T-cell (primary cell): Measurements from ENCODE around the gene SP140L. TPM values are rescaled to one million over a fixed set of nuclear protein-coding genes. Genes with fewer than 3 reads are reported as not detected.

Experiments
- ATAC-seq, 4 experiments: fragments of 200-7000 bp in 3 of 4; fragments of 150-1000 bp in 1 of 4; cut with Tn5 transposase; replicated peaks in 1 of 4; 1 replicate in 3 of 4; 2 replicates in 1 of 4; pipeline ENCODE4 v1.10.0; 2021; ENCODE audit warnings: moderate library complexity in 3 of 4, mild to moderate bottlenecking in 2 of 4, moderate number of reproducible peaks in 1 of 4
- CTCF ChIA-PET, 2 donors: fragments of 300-600 bp; sonication (Branson Sonifier 250); formaldehyde crosslinking; loops; one replicate each; lab custom pipeline; 2022; ENCODE audit warnings: antibody characterized with exemption in 2 of 2; lab: Charles Lee
- POLR2A ChIA-PET, 2 donors: fragments of 300-600 bp; sonication (Branson Sonifier 250); formaldehyde crosslinking; loops; one replicate each; lab custom pipeline; 2022; ENCODE audit warnings: antibody characterized with exemption in 2 of 2; lab: Charles Lee
- DNase-seq, 35 experiments: peaks; one replicate each; pipeline versions ENCODE4 v3.0.0 to v3.0.0-alpha.2; 2013 to 2023
- H3K27ac ChIP-seq: one replicate; pipeline ENCODE4 v1.5.1; 2013; ENCODE audit warnings: low read length
- H3K27me3 ChIP-seq, 2 experiments: replicated peaks in 1 of 2; 1 replicate in 1 of 2; 2 replicates in 1 of 2; pipeline versions ENCODE4 v1.6.1 to v1.7.0; 2013; ENCODE audit warnings: low read length in 1 of 2, mixed read lengths in 1 of 2; ENCODE audit not compliant: control insufficient read depth in 2 of 2, insufficient read depth in 2 of 2; ENCODE audit errors: extremely low read depth in 1 of 2
- H3K36me3 ChIP-seq, 2 donors: 1 replicate in 1 of 2; 2 replicates in 1 of 2; pipeline versions ENCODE4 v1.6.1 to v1.7.0; 2013; ENCODE audit warnings: low read length in 1 of 2; ENCODE audit not compliant: control insufficient read depth in 2 of 2, insufficient read depth in 1 of 2; ENCODE audit errors: extremely low read depth in 1 of 2
- H3K4me1 ChIP-seq, 2 experiments: 1 replicate in 1 of 2; 2 replicates in 1 of 2; pipeline versions ENCODE4 v1.6.1 to v1.7.0; 2013; ENCODE audit warnings: low read length in 2 of 2, mixed read lengths in 1 of 2; ENCODE audit not compliant: insufficient read depth in 2 of 2, control insufficient read depth in 1 of 2; ENCODE audit errors: extremely low read depth in 1 of 2
- H3K4me3 ChIP-seq, 2 donors: 1 replicate in 1 of 2; 2 replicates in 1 of 2; pipeline versions ENCODE4 v1.5.1 to v1.7.0; 2013; ENCODE audit warnings: mild to moderate bottlenecking in 2 of 2, low read length in 1 of 2, moderate library complexity in 1 of 2; ENCODE audit not compliant: control insufficient read depth in 1 of 2; ENCODE audit errors: extremely low read depth in 1 of 2
- H3K9me3 ChIP-seq: 2 replicates; pipeline ENCODE4 v1.7.0; 2013
- H3K27ac Mint-ChIP-seq, 2 donors: one replicate each; pipeline ENCODE4 v1.8.0; 2020 to 2021; ENCODE audit warnings: mild to moderate bottlenecking in 2 of 2, mixed read lengths in 2 of 2
- H3K27me3 Mint-ChIP-seq, 2 donors: one replicate each; pipeline ENCODE4 v1.8.0; 2021 to 2022; ENCODE audit warnings: mixed read lengths in 2 of 2
- H3K36me3 Mint-ChIP-seq: one replicate; pipeline ENCODE4 v1.8.0; 2021; ENCODE audit warnings: mixed read lengths
- H3K4me1 Mint-ChIP-seq, 3 donors: one replicate each; pipeline ENCODE4 v1.8.0; 2020 to 2022; ENCODE audit warnings: mixed read lengths in 3 of 3, mild to moderate bottlenecking in 1 of 3
- H3K4me3 Mint-ChIP-seq, 3 donors: one replicate each; pipeline ENCODE4 v1.8.0; 2020 to 2022; ENCODE audit warnings: mild to moderate bottlenecking in 3 of 3, mixed read lengths in 3 of 3, moderate library complexity in 3 of 3
- H3K9me3 Mint-ChIP-seq, 3 donors: one replicate each; pipeline ENCODE4 v1.8.0; 2020 to 2022; ENCODE audit warnings: mixed read lengths in 3 of 3
- WGBS: methylation state at CpG from one replicate; pipeline ENCODE4 v1.1.5; 2013; ENCODE audit warnings: missing lambda C conversion rate; ENCODE audit not compliant: insufficient coverage; 5-methylcytosine and 5-hydroxymethylcytosine counted together
- total RNA-seq, 35 experiments: library from RNA in 6 of 35; stranded (reverse) in 6 of 35; fragments of 120-200 nt in 1 of 35; gene quantifications; one replicate each; pipeline versions ENCODE4 v1.2.1 to v1.2.4 and lab custom pipeline; 2013 to 2026

Gene SP140L
- total RNA-seq, 5 donors from 2014 or later (not counting 1 experiment from before 2014, with no cell fraction given) = 80.8 to 104 (median 82.0) TPM

DNA sequence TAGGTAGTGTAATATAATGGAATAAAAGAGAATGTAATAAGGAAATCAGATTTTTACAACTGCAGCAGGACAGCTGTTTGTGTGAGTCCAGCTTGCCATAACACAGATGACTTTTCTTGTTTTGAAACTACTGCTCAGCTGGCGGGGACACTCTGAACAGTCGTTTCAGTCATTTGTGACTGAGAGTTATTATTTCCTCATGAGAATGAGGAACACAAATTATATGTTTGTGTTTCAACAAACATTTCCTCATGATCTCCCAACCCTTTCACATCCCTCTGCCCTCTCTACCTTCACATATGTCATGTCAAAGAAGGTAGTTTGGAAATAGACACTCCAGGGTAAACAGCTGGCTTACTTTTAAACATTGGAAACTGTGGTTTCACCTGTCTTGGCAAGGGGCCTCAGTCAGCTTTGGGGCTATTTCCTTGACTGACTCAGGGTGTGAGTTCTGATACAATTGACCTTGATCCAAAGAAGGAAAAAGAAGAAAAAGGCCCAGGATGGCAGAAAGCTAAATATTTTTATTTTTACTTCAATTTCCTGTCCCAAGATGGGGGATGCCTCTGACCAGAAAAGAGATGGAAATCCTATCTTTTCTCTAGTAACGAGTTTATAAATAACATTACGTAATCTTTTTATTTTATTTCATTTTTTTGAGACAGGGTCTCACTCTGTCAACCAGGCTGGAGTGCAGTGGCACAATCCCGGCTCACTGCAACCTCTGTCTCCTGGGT lies 593 bp downstream of the SP140L start:
- no peak for DNase-seq

DNA sequence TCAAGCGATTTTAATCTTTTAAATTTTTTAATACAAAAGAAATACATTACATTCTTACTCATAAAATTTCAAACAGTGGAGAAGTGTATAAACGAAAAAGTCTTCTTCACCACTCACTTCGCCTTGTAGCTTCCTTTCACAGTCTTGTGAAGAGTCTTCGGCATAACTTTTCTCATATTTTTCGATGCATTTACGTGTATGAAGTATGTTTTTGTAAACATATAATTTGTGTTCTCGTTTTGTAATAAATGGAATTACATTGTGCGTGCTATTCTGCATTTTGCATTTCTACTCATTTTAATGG lies 1.1 kb downstream of the SP140L start:
- no peak for ATAC-seq
- peaks cover 24 to 44% of the 10 kb centered on the region in 2 experiments for H3K4me1 ChIP-seq
- peak overlapping the region; percentile 90 to 94 (median 92) for H3K4me3 Mint-ChIP-seq
- peaks cover 0 to 19% of the 10 kb centered on the region in 2 donors for H3K36me3 ChIP-seq
- H3K9me3 ChIP-seq = no peaks in the 10 kb centered on the region
- peaks cover 83 to 87% (median 85%) of the 10 kb centered on the region in 3 donors for H3K4me1 Mint-ChIP-seq
- H3K4me3 ChIP-seq = peak overlapping the region in 1 of 2 donors; percentile 70
- ChIA-PET POLR2A (no interaction called here), CTCF (interaction anchor here in 1 of 2 donors (0.5 to 1.3 kb wide), 2 partner anchors 8 to 73 kb away, joined by 3 read pairs; no protein-coding TSS in a partner anchor)
- DNase-seq = no peak
- H3K27ac Mint-ChIP-seq = peak overlapping the region; percentile 69 to 71
- peaks cover 31% of the 10 kb centered on the region for H3K36me3 Mint-ChIP-seq
- H3K9me3 Mint-ChIP-seq = no peaks in the 10 kb centered on the region
- WGBS = no CpG with 5 or more reads among the region's 8 CpGs
- no peaks in the 10 kb centered on the region for H3K27me3 ChIP-seq
- peak overlapping the region; percentile 96 for H3K27ac ChIP-seq
- H3K27me3 Mint-ChIP-seq = no peaks in the 10 kb centered on the region

More for the DNA sequence above, 593 bp downstream of the SP140L start:
- Mint-ChIP-seq H3K36me3 (peaks cover 28% of the 10 kb centered on the region), H3K27me3 (no peaks in the 10 kb centered on the region), H3K27ac (peak overlapping the region; percentile 98 to 99), H3K4me1 (peaks cover 81 to 88% (median 85%) of the 10 kb centered on the region in 3 donors), H3K9me3 (no peaks in the 10 kb centered on the region), H3K4me3 (peak overlapping the region; percentile 90 to 94 (median 92))
- peak in 3 of 4 experiments; percentile 9 to 25 (median 9) for ATAC-seq
- Histone ChIP-seq H3K27ac (peak overlapping the region; percentile 96), H3K36me3 (peaks cover 0 to 18% of the 10 kb centered on the region in 2 donors), H3K9me3 (no peaks in the 10 kb centered on the region), H3K4me1 (peaks cover 21 to 49% of the 10 kb centered on the region in 2 experiments), H3K27me3 (no peaks in the 10 kb centered on the region), H3K4me3 (peak overlapping the region; percentile 70 to 82)
- no CpG with 5 or more reads among the region's 5 CpGs for WGBS
- ChIA-PET POLR2A (interaction anchor here in 1 of 2 donors (0.6 to 0.7 kb wide), 3 partner anchors 65 to 375 kb away, joined by 3 to 9 read pairs (median 3); no protein-coding TSS in a partner anchor), CTCF (interaction anchor here in 1 of 2 donors (0.5 to 1.3 kb wide), 2 partner anchors 9 to 73 kb away, joined by 3 read pairs; no protein-coding TSS in a partner anchor)

DNA sequence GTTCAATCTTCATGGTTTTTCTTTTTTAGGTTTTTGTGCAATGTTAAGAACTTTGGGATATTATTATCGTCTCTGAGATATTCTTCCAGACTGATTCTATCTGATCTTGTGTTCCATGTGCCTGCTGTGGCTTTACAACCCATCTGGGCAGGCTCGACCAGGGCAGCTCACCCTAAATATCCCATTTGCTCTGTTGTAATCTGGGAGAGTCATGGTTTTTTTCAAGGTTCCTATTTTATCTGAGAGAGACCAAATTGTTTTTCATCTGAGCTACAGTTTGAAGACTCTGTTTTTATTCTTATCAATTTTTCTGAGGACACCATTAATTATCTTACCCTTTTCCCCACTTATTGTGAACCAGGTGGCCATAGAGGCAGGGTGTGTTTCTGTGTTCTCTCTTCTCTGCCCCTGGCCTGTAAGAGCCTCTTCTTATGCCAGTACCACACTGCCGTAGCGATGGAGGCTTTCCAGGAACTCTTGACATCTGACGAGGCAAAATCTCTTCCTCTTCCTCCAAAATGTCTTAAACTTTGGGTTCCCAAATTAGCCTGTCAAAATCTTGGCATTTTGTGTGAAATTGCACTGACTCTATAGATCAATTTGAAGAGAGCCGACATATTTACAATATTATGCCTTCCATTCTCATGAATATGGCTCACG lies 3.1 kb downstream of the SP140L start:
- peaks cover 93 to 94% (median 94%) of the 10 kb centered on the region in 3 donors for H3K4me1 Mint-ChIP-seq
- H3K36me3 Mint-ChIP-seq = peaks cover 48% of the 10 kb centered on the region
- no peak for ATAC-seq
- no peaks in the 10 kb centered on the region for H3K9me3 Mint-ChIP-seq
- H3K27ac Mint-ChIP-seq = peak overlapping the region; percentile 69 to 71
- Histone ChIP-seq H3K36me3 (peaks cover 0 to 27% of the 10 kb centered on the region in 2 donors), H3K27me3 (no peaks in the 10 kb centered on the region), H3K9me3 (no peaks in the 10 kb centered on the region), H3K4me1 (peaks cover 37 to 41% of the 10 kb centered on the region in 2 experiments), H3K4me3 (no peak overlapping the region), H3K27ac (peak overlapping the region; percentile 3)
- POLR2A ChIA-PET = no interaction called here
- peak overlapping the region; percentile 90 to 94 (median 92) for H3K4me3 Mint-ChIP-seq
- CTCF ChIA-PET = no interaction called here
- H3K27me3 Mint-ChIP-seq = no peaks in the 10 kb centered on the region
- no peak for DNase-seq
- WGBS = 80% methylated on average over 1 of the region's 7 CpGs

DNA sequence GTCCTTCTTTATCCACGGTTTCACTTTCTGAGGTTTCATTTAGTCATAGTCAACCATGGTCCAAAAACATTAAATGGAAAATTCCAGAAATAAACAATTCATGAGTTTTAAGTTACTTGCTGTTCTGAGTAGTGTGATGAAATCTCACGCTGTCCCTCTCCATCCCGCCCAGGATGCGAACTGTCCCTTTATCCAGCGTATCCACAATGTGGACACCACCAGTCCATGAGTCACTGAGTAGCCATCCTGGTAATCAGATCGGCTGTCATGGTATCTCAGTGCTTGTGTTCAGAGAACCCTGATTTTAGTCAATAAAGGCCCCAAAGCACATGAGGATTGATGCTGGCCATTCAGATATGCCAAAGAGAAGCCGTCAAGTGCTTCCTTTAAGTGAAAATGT lies 3.7 kb downstream of the SP140L start:
- ChIA-PET CTCF (no interaction called here), POLR2A (no interaction called here)
- Mint-ChIP-seq H3K36me3 (peaks cover 54% of the 10 kb centered on the region), H3K4me3 (peak overlapping the region; percentile 61 to 94 (median 92)), H3K9me3 (no peaks in the 10 kb centered on the region), H3K27me3 (no peaks in the 10 kb centered on the region), H3K4me1 (peaks cover 93 to 94% (median 94%) of the 10 kb centered on the region in 3 donors), H3K27ac (peak overlapping the region; percentile 69 to 71)
- no peak overlapping the region for H3K4me3 ChIP-seq
- no peaks in the 10 kb centered on the region for H3K27me3 ChIP-seq
- DNase-seq = no peak
- WGBS = 96% methylated on average over 5 of the region's 7 CpGs
- H3K9me3 ChIP-seq = no peaks in the 10 kb centered on the region
- no peak overlapping the region for H3K27ac ChIP-seq
- ATAC-seq = no peak
- peaks cover 39 to 43% of the 10 kb centered on the region in 2 experiments for H3K4me1 ChIP-seq
- H3K36me3 ChIP-seq = peaks cover 0 to 33% of the 10 kb centered on the region in 2 donors

DNA sequence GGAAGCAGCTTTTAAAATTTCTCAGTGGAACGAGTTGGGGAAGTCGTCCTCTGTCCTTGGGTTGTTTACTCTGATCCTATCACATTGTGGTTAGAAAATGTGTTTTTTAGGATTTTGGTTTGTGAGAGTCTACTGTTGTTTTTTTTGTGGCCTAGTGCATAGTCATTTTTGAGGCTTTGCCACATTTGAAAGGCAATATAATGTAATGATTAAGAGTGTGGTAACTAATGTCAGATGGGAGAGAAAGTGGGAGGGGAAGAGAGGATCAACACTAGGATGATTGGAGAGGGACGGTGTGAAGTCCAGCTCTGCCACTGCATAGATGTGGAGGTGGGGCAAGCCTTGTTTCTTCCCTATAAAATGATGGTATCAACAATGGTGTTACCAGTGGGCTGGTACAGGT lies 8.5 kb downstream of the SP140L start:
- Histone ChIP-seq H3K27ac (peak overlapping the region; percentile 48), H3K4me3 (peak overlapping the region in 1 of 2 donors; percentile 2)
- peaks cover 66 to 71% (median 67%) of the 10 kb centered on the region in 3 donors for H3K4me1 Mint-ChIP-seq

DNA sequence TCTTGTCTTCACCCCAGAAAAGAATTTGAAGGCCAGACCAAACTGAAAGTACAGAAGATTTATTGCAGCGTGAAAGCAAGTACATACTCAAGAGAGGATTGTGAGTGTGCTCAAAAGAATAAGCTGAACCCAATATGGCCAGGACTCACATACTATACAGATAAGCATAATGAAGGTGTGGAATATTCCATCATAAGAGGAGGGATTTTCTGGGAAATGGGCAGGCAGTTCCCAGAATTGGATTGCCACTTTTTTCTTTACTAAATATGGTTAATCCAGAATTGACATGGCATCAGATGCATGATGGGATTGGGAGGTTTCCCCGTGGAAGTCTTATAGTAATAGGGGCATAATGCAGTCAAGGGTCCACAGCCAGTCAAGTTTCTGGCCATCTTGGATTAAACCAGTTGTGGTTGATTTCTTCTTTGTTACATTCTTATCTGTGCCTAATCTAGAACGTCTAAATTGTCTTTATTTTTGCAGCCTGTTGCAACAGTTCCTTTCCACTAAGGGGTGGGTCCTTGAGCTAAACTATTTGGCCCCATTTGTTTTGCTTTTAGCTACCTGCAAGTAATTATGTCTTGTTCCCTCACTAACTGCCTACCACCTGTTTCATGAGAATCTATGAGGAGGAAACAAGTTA lies 9.0 kb downstream of the SP140L start:
- Histone ChIP-seq H3K4me3 (peak overlapping the region in 1 of 2 donors; percentile 2), H3K9me3 (no peaks in the 10 kb centered on the region), H3K36me3 (peaks cover 0 to 32% of the 10 kb centered on the region in 2 donors), H3K27me3 (no peaks in the 10 kb centered on the region), H3K4me1 (peaks cover 9 to 39% of the 10 kb centered on the region in 2 experiments), H3K27ac (peak overlapping the region; percentile 48)
- WGBS = no CpG with 5 or more reads among the region's 3 CpGs
- Mint-ChIP-seq H3K4me3 (peak overlapping the region; percentile 56 to 67 (median 63)), H3K27me3 (no peaks in the 10 kb centered on the region), H3K9me3 (no peaks in the 10 kb centered on the region), H3K36me3 (peaks cover 52% of the 10 kb centered on the region), H3K4me1 (peaks cover 61 to 66% (median 62%) of the 10 kb centered on the region in 3 donors), H3K27ac (peak overlapping the region; percentile 92 to 93)
- CTCF ChIA-PET = interaction anchor here in 1 of 2 donors (0.5 to 1.0 kb wide), 2 partner anchors 9 to 422 kb away, joined by 3 to 5 read pairs; partner anchors contain the start of gene SP140L
- ATAC-seq (peak in 3 of 4 experiments; percentile 51 to 56 (median 55)), DNase-seq (no peak)
- POLR2A ChIA-PET = no interaction called here

More for the DNA sequence above, 8.5 kb downstream of the SP140L start:
- no peaks in the 10 kb centered on the region for H3K27me3 Mint-ChIP-seq
- peaks cover 56% of the 10 kb centered on the region for H3K36me3 Mint-ChIP-seq
- CTCF ChIA-PET = no interaction called here
- WGBS = 26% methylated on average over 3 of the region's 3 CpGs
- Histone ChIP-seq H3K36me3 (peaks cover 0 to 36% of the 10 kb centered on the region in 2 donors), H3K4me1 (peaks cover 14 to 39% of the 10 kb centered on the region in 2 experiments), H3K27me3 (no peaks in the 10 kb centered on the region), H3K9me3 (no peaks in the 10 kb centered on the region)
- H3K4me3 Mint-ChIP-seq = peak overlapping the region; percentile 56 to 67 (median 63)
- ATAC-seq (peak in 2 of 4 experiments; percentile 6 to 24), DNase-seq (no peak)
- peak overlapping the region; percentile 92 to 93 for H3K27ac Mint-ChIP-seq
- H3K9me3 Mint-ChIP-seq = no peaks in the 10 kb centered on the region
- POLR2A ChIA-PET = no interaction called here
